ENCODE data around the gene EIPR1.

Gene EIPR1

GRCh38 chr2:3257826-3258225, 119.8 kb downstream of the EIPR1 start:
- no peak overlapping the region for H3K27ac ChIP-seq
- no peak for DNase-seq (ENCODE audit: low read depth, low spot score)

DNA sequence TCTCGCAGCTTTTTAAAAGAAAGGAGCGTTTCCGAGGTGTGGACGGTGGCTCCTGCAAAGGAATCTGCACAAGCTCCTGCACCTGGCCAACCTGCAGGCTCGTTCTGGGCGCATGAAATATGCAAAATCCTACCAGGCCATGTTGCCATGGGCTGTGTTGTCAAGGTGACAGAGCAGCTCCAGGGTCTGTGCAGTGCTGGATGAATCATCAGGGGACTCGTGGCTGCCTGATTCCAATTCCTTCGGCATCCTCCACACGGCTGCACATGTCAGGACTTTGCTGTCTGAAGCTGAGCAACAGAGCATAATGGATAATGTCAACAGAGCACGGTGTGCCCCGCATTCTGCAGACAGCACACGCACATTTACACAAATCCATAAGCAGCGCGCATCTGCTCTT, 120.5 kb downstream of the EIPR1 start:
- no peak overlapping the region for H3K27ac ChIP-seq
- no peak for DNase-seq (ENCODE audit: low read depth, low spot score)

- no peak for DNase-seq (ENCODE audit: low read depth, low spot score)
- no peak overlapping the region for H3K27ac ChIP-seq
These were observed 121.0 kb downstream of the EIPR1 start for GRCh38 chr2:3256605-3257004.

- no peak for DNase-seq (ENCODE audit: low read depth, low spot score)
- H3K27ac ChIP-seq = no peak overlapping the region
These were observed 121.5 kb downstream of the EIPR1 start for GRCh38 chr2:3256157-3256556.

DNA sequence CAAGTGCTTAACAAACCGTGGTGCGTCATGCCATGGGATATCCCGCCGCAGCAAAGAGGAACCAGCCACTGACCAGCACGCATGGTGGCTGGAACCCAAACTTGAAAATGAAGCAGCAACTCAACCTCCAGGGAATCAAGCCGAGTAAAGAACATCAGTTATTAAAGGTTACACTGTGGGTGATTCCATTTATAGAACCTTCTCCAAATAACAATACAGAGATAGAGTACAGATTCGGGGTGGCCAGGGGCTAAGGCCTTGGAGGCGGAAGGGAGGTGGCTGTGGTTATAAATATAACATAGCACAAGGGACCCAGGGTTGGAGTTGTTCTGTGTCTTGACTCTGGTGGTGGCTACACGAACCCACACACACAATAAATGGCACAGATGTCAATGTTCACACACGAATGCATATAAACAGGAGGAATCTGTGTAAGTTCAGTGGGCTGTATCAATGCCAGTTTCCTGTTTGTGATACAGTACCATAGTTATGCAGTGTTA, 123.1 kb downstream of the EIPR1 start:
- no peak for DNase-seq (ENCODE audit: low read depth, low spot score)
- no peak overlapping the region for H3K27ac ChIP-seq

DNA sequence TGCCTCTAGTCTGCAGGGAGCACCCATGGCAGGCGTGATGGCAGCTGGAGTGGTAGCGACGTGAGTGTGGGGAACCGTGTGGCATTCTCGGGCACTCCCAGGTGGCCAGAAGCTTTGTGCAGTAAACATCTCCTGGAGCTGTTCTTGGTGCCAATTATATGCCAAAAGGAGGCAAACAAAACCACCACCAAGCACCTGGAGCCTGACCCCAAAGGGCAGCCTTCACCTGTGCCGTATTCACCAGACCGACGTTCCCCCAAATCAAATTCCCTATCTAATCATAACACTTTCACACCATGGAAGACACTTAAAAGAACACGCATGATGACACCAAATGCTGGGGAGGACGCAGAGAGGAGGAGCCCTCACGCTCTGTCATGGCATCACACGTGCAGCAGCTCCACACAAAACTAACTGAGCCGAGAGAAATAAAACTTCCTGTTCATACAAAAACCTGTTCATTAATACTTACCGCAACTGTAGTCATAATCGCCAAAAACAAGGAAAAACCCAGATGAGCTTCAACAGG, 123.6 kb downstream of the EIPR1 start:
- H3K27ac ChIP-seq = no peak overlapping the region
- DNase-seq (ENCODE audit: low read depth, low spot score) = no peak

- no peak overlapping the region for H3K27ac ChIP-seq
- DNase-seq (ENCODE audit: low read depth, low spot score) = no peak
These were observed 125.7 kb downstream of the EIPR1 start for GRCh38 chr2:3251946-3252345.

DNA sequence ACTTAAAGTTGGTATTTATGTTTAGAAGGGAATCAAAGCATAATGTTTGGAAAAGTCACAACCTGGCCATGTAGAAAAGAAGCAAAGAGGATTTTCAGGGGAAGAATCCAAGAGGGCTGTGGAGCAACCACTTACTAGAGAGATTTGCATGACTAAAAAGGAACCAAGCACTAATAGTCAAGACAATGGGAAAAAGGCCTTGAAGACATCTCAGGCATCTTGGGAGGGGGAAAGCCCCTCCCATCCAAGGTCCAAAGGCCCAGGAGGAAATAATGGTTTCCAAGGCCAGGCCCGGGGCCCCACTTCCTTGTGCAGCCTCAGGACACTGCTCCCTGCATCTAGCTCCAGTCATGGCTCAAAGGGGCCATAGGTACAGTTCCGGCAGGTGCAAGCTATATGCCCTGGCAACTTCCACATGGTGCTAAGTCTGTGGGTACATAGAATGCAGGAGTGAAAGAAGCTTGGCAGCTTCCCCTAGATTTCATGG, 128.1 kb downstream of the EIPR1 start:
- H3K27ac ChIP-seq = no peak overlapping the region
- no peak for DNase-seq (ENCODE audit: low read depth, low spot score)

GRCh38 chr2:3248754-3249475, 128.7 kb downstream of the EIPR1 start:
- H3K27ac ChIP-seq = no peak overlapping the region
- DNase-seq (ENCODE audit: low read depth, low spot score) = no peak

GRCh38 chr2:3246928-3247714, 130.5 kb downstream of the EIPR1 start:
- H3K27ac ChIP-seq = no peak overlapping the region
- DNase-seq (ENCODE audit: low read depth, low spot score) = no peak

DNA sequence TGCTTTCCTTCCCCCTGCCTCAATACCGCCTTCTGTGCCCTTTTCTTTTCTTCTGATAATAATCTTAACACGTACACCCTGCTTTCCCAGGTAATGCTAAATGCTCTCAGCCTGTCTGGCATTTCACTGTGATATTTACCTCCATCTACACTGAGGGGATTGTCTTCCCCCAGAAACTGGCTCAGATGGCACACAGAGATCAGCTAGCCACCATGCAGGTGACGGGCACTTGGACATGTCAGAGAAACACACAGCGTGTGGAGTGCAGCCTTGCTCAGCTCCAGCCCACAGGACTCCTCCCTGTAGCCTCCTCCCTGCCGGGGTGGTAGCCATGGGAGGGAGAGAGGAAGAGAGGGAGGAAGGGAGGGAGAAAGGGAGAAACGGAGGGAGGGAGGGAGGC, 131.2 kb downstream of the EIPR1 start:
- DNase-seq (ENCODE audit: low read depth, low spot score) = no peak

GRCh38 chr2:3244486-3244885, 133.1 kb downstream of the EIPR1 start:
- H3K27ac ChIP-seq = no peak overlapping the region
- no peak for DNase-seq (ENCODE audit: low read depth, low spot score)

More for the DNA sequence above, 131.2 kb downstream of the EIPR1 start:
- no peak overlapping the region for H3K27ac ChIP-seq

DNA sequence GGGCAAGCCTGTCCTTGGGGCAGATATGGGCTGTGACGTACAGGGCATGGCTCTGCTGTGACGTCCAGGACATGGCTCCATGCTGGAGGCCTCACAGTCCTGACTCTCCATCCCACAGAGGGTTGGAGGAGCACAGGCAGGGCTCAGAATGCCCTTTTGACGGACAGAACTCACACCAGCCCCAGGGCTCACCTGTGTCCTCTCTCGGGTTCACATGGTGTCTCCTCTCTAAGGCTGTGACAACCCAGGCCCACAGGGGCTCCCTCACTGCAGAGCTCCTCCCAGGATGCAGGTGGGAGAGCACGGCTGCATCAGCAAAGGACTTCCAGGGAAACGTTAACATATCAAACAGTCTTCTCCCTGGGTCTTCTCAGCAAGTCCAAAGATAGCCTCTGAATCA, 133.8 kb downstream of the EIPR1 start:
- H3K27ac ChIP-seq = no peak overlapping the region
- DNase-seq (ENCODE audit: low read depth, low spot score) = no peak

DNA sequence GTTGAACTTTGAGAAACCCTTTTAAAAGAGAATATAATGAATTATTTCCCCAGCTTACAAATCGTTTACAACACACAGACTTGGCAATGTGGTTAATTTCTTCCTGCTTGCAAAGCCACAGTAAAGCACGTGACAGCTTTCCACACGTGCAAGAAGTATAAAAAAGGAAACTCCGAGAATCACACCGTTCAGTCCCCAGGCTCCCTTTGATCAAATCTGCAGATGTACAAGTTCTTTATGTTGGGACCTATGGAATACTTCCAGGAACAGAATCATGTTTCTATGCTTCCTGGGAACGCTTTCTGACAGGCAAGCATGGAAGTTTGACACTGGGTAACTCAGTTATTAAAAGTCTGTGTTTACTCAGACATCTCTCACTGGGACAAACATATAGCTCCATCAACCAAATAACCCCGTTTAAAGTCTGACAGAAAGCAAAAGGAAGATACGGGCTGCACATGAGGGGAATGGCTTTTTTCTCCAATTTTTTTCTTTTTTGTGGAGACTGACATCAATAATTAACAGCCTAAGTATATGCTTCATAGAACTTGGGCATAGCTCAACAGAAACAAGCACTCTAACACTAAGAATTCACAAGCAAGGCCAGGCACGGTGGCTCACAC, 134.8 kb downstream of the EIPR1 start:
- no peak for DNase-seq (ENCODE audit: low read depth, low spot score)
- H3K27ac ChIP-seq = no peak overlapping the region

DNA sequence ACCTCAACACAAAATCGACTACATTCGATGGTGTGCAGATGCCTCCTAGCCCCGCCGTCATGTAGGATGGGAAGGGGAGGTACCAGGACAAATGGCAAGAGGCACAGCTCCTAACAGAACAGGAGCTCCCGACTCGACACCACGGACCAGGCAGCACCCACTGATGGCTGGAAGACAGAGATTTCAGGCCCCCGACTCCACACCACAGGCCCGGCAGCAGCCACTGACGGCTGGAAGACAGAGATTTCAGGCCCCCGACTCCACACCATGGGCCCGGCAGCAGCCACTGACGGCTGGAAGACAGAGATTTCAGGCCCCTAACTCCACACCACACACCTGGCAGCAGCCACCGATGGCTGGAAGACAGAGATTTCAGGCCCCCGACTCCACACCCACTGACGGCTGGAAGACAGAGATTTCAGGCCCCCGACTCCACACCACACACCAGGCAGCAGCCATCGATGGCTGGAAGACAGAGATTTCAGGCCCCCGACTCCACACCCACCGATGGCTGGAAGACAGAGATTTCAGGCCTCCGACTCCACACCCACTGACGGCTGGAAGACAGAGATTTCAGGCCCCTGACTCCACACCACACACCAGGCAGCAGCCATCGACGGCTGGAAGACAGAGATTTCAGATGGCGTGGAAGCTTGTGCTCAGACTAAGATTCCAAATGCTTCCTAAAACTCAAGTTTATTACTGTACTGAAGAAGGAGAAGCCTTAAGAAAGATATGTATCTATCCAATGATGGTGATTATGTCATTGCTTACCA, 135.5 kb downstream of the EIPR1 start:
- H3K27ac ChIP-seq = no peak overlapping the region
- no peak for DNase-seq (ENCODE audit: low read depth, low spot score)

- no peak overlapping the region for H3K27ac ChIP-seq
- no peak for DNase-seq (ENCODE audit: low read depth, low spot score)
These were observed 138.4 kb downstream of the EIPR1 start for GRCh38 chr2:3238951-3239841.

DNA sequence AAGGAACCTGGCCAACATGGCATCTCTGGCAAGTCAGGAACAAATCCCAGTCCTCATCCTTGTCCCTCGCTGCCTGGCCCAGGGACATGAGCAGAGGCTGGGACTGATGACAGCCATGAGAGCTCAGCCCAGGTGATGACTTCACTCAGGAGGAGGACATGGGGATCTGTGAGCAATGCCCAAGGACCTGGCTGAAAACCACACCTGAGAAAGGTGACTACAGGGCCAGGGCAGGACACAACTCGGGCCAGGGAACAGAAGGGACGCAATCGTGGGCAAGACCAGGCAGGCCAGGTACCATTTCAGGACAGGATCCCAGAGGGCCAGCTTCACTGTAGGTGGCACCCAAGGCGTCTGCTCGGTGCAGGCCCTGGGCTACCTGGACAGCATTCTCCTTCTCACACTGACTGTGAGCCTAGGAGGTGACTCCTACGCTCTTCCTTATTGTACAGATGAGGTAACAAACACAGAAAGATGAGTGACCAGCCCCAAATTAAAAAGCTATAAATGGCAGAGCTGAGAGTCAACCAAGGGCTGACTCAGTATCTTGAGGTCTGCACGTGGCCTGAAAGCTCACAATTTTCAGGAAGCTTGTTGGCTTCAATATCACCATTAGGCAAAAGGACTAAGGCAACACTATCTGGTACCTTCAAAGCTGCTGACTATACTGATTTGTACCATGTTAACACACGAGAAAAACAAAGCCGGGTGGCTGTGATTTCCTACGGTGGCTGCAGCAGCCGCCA, 141.1 kb downstream of the EIPR1 start:
- H3K27ac ChIP-seq = no peak overlapping the region
- no peak for DNase-seq (ENCODE audit: low read depth, low spot score)

GRCh38 chr2:3233877-3234276, 143.7 kb downstream of the EIPR1 start:
- DNase-seq (ENCODE audit: low read depth, low spot score) = no peak
- H3K27ac ChIP-seq = no peak overlapping the region
